SK-N-SH treated with all-trans-retinoic acid at 6 μM for 48 hours (cell line): ENCODE results near the gene CACNA1H.

Source experiments
- ATAC-seq: fragments of 200-7000 bp; cut with Tn5 transposase; 3 replicates; pipeline ENCODE4 v1.9.1; 2020; ENCODE audit warnings: mild to moderate bottlenecking, moderate library complexity
- ARNTL ChIP-seq: fragments of 450-650 bp; formaldehyde crosslinking; IDR thresholded peaks from 2 replicates; pipeline ENCODE4 v1.5.0; 2020; ENCODE audit warnings: low read depth, mild to moderate bottlenecking, moderate library complexity, borderline replicate concordance
- BACH2 ChIP-seq: fragments of 250-450 bp; sonication (Bioruptor Pico); IDR thresholded peaks from 2 replicates; pipeline ENCODE4 v1.9.0; 2021; ENCODE audit warnings: mild to moderate bottlenecking, borderline replicate concordance
- CSDC2 ChIP-seq: fragments of 250-450 bp; sonication (Bioruptor Pico); IDR thresholded peaks from 2 replicates; pipeline ENCODE4 v1.5.0; 2020; ENCODE audit warnings: mild to moderate bottlenecking, moderate library complexity
- ESRRG ChIP-seq: fragments of 250-450 bp; sonication (Bioruptor Pico); IDR thresholded peaks from 2 replicates; pipeline ENCODE4 v1.6.1; 2021; ENCODE audit warnings: mild to moderate bottlenecking
- GLIS3 ChIP-seq: fragments of 250-450 bp; sonication (Bioruptor Pico); IDR thresholded peaks from 2 replicates; pipeline ENCODE4 v1.5.0; 2020; ENCODE audit warnings: mild to moderate bottlenecking, moderate library complexity
- ISL1 ChIP-seq: fragments of 250-450 bp; sonication (Bioruptor Pico); IDR thresholded peaks from 2 replicates; pipeline ENCODE4 v2.1.2; 2022; ENCODE audit warnings: mild to moderate bottlenecking, moderate library complexity
- OSR1 ChIP-seq: fragments of 250-450 bp; sonication (Bioruptor Pico); IDR thresholded peaks from 2 replicates; pipeline ENCODE4 v1.8.0; 2022; ENCODE audit warnings: moderate library complexity, mild to moderate bottlenecking, inconsistent platforms
- PPARA ChIP-seq: fragments of 250-450 bp; sonication (Bioruptor Pico); IDR thresholded peaks from 2 replicates; pipeline ENCODE4 v1.5.0; 2020; ENCODE audit warnings: mild to moderate bottlenecking, borderline replicate concordance
- RARB ChIP-seq: fragments of 250-450 bp; sonication (Bioruptor Pico); IDR thresholded peaks from 2 replicates; pipeline ENCODE4 v1.8.0; 2021; ENCODE audit warnings: mild to moderate bottlenecking, moderate library complexity
- SNAI2 ChIP-seq: fragments of 250-450 bp; sonication (Bioruptor Pico); IDR thresholded peaks from 2 replicates; pipeline ENCODE4 v1.5.0; 2020; ENCODE audit warnings: mild to moderate bottlenecking, moderate library complexity
- TCF4 ChIP-seq: fragments of 250-450 bp; sonication (Bioruptor Pico); IDR thresholded peaks from 2 replicates; pipeline ENCODE4 v1.8.0; 2021; ENCODE audit warnings: mild to moderate bottlenecking, moderate library complexity, borderline replicate concordance
- TOX ChIP-seq: fragments of 250-450 bp; sonication (Bioruptor Pico); IDR thresholded peaks from 2 replicates; pipeline ENCODE4 v1.8.0; 2021; ENCODE audit warnings: mild to moderate bottlenecking, moderate library complexity, borderline replicate concordance
- ZC3H10 ChIP-seq: fragments of 250-450 bp; sonication (Bioruptor Pico); IDR thresholded peaks from 2 replicates; pipeline ENCODE4 v1.5.1; 2021; ENCODE audit warnings: mild to moderate bottlenecking, moderate library complexity
- ZFP3 ChIP-seq: fragments of 250-450 bp; sonication (Bioruptor Pico); IDR thresholded peaks from 2 replicates; pipeline ENCODE4 v1.5.0; 2020; ENCODE audit warnings: mild to moderate bottlenecking, moderate library complexity
- ZFP30 ChIP-seq: fragments of 450-650 bp; formaldehyde crosslinking; IDR thresholded peaks from 2 replicates; pipeline ENCODE4 v1.5.0; 2022; ENCODE audit warnings: mild to moderate bottlenecking, moderate library complexity
- ZNF565 ChIP-seq: fragments of 450-650 bp; formaldehyde crosslinking; conservative IDR thresholded peaks from 2 replicates; pipeline ENCODE4 v1.5.0; 2020; ENCODE audit warnings: low read depth, mild to moderate bottlenecking, moderate library complexity
- ZNF70 ChIP-seq: fragments of 450-650 bp; formaldehyde crosslinking; IDR thresholded peaks from 2 replicates; pipeline ENCODE4 v1.5.0; 2020; ENCODE audit warnings: mild to moderate bottlenecking, moderate library complexity
- ZNF8 ChIP-seq: fragments of 450-650 bp; formaldehyde crosslinking; IDR thresholded peaks from 2 replicates; pipeline ENCODE4 v1.5.0; 2020; ENCODE audit warnings: mild to moderate bottlenecking, moderate library complexity
- TF ChIP-seq, protein P1 (sequence below): fragments of 250-450 bp; sonication (Bioruptor Pico); IDR thresholded peaks from 2 replicates; pipeline ENCODE4 v1.8.0; 2020; ENCODE audit warnings: mild to moderate bottlenecking, moderate library complexity, borderline replicate concordance
- TF ChIP-seq, protein P2 (sequence below): fragments of 250-450 bp; sonication (Bioruptor Pico); IDR thresholded peaks from 2 replicates; pipeline ENCODE4 v1.8.0; 2021; ENCODE audit warnings: low read depth, mild to moderate bottlenecking, moderate library complexity, borderline replicate concordance
- TF ChIP-seq, protein P3 (sequence below): fragments of 250-450 bp; sonication (Bioruptor Pico); IDR thresholded peaks from 2 replicates; pipeline ENCODE4 v1.5.0; 2020; ENCODE audit warnings: mild to moderate bottlenecking, moderate library complexity
- TF ChIP-seq, protein P4 (sequence below): fragments of 250-450 bp; sonication (Bioruptor Pico); IDR thresholded peaks from 2 replicates; pipeline ENCODE4 v1.5.1; 2020; ENCODE audit warnings: low read depth, mild to moderate bottlenecking, moderate library complexity

The CACNA1H gene

DNA sequence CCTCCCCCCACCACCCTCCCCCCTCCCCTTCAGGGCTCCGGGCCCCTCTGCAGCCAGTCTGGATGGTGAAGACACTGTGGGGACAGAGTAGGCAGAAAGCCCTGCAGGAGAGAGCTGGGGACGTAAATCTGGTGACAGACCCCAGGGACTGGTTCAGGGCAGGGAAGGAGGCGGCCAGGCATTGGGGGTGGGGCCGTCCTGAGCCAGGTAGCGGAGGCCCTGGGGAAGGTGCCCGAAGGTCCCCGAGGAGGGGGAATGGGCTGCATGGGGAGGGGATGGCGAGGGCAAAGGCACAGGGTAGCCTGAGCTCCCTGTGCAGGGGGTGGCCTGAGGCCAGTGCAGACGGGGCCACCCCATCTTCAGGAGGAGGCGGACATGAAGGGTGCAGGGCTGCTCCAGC is 26.3 kb upstream of the CACNA1H start:
- peak; percentile 14; the same call in 1 of the 3 replicates for ATAC-seq
- TF ChIP-seq ZNF70 (CRISPR knock-in tag) (no peak), BACH2 (CRISPR knock-in tag) (no peak), TOX (no peak), ZNF8 (CRISPR knock-in tag) (no peak), ZFP3 (CRISPR knock-in tag) (no peak), ZFP30 (CRISPR knock-in tag) (no peak), PPARA (no peak), ARNTL (CRISPR knock-in tag) (no peak), ISL1 (CRISPR knock-in tag) (no peak), RARB (no peak), OSR1 (no peak), SNAI2 (CRISPR knock-in tag) (no peak), CSDC2 (CRISPR knock-in tag) (no peak), TCF4 (CRISPR knock-in tag) (no peak), ESRRG (CRISPR knock-in tag) (no peak), ZC3H10 (no peak), GLIS3 (CRISPR knock-in tag) (no peak)
- TF ChIP-seq, protein P1, sequence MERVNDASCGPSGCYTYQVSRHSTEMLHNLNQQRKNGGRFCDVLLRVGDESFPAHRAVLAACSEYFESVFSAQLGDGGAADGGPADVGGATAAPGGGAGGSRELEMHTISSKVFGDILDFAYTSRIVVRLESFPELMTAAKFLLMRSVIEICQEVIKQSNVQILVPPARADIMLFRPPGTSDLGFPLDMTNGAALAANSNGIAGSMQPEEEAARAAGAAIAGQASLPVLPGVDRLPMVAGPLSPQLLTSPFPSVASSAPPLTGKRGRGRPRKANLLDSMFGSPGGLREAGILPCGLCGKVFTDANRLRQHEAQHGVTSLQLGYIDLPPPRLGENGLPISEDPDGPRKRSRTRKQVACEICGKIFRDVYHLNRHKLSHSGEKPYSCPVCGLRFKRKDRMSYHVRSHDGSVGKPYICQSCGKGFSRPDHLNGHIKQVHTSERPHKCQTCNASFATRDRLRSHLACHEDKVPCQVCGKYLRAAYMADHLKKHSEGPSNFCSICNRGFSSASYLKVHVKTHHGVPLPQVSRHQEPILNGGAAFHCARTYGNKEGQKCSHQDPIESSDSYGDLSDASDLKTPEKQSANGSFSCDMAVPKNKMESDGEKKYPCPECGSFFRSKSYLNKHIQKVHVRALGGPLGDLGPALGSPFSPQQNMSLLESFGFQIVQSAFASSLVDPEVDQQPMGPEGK, result no peak
- TF ChIP-seq, protein P2, sequence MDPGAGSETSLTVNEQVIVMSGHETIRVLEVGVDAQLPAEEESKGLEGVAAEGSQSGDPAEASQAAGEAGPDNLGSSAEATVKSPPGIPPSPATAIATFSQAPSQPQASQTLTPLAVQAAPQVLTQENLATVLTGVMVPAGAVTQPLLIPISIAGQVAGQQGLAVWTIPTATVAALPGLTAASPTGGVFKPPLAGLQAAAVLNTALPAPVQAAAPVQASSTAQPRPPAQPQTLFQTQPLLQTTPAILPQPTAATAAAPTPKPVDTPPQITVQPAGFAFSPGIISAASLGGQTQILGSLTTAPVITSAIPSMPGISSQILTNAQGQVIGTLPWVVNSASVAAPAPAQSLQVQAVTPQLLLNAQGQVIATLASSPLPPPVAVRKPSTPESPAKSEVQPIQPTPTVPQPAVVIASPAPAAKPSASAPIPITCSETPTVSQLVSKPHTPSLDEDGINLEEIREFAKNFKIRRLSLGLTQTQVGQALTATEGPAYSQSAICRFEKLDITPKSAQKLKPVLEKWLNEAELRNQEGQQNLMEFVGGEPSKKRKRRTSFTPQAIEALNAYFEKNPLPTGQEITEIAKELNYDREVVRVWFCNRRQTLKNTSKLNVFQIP (CRISPR knock-in tag), result no peak
- TF ChIP-seq, all 23 proteins: peak for 0

DNA sequence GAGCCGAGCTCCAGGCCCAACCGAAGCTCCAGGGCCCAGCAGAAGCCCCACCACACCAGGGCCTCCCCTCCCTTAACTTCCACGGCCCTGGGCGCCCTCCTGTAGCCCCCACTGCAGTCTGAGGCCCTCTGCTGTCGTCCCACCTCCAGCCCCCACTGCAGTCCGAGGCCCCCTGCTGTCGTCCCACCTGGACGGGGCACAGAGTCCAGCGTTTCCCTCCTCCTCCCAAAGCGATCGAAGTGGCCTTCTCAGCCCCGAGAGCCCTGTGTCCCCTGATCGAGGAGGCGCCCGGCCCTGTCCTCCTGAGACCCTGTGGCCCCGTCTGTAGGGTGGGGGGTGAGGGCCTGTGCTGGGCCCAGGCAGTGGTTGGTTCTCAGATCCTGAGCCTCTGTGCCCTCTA is 25.8 kb upstream of the CACNA1H start:
- ATAC-seq, result no peak; the same call in 2 of the 3 replicates
- no peak for TF ChIP-seq ARNTL (CRISPR knock-in tag)
- no peak for TF ChIP-seq TCF4 (CRISPR knock-in tag)
- TF ChIP-seq BACH2 (CRISPR knock-in tag), result no peak
- no peak for TF ChIP-seq RARB
- TF ChIP-seq ZFP3 (CRISPR knock-in tag), result no peak
- TF ChIP-seq, protein P1, result no peak
- TF ChIP-seq TOX, result no peak
- TF ChIP-seq, protein P3, sequence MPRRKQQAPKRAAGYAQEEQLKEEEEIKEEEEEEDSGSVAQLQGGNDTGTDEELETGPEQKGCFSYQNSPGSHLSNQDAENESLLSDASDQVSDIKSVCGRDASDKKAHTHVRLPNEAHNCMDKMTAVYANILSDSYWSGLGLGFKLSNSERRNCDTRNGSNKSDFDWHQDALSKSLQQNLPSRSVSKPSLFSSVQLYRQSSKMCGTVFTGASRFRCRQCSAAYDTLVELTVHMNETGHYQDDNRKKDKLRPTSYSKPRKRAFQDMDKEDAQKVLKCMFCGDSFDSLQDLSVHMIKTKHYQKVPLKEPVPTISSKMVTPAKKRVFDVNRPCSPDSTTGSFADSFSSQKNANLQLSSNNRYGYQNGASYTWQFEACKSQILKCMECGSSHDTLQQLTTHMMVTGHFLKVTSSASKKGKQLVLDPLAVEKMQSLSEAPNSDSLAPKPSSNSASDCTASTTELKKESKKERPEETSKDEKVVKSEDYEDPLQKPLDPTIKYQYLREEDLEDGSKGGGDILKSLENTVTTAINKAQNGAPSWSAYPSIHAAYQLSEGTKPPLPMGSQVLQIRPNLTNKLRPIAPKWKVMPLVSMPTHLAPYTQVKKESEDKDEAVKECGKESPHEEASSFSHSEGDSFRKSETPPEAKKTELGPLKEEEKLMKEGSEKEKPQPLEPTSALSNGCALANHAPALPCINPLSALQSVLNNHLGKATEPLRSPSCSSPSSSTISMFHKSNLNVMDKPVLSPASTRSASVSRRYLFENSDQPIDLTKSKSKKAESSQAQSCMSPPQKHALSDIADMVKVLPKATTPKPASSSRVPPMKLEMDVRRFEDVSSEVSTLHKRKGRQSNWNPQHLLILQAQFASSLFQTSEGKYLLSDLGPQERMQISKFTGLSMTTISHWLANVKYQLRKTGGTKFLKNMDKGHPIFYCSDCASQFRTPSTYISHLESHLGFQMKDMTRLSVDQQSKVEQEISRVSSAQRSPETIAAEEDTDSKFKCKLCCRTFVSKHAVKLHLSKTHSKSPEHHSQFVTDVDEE (CRISPR knock-in tag), result no peak
- TF ChIP-seq, protein P4, sequence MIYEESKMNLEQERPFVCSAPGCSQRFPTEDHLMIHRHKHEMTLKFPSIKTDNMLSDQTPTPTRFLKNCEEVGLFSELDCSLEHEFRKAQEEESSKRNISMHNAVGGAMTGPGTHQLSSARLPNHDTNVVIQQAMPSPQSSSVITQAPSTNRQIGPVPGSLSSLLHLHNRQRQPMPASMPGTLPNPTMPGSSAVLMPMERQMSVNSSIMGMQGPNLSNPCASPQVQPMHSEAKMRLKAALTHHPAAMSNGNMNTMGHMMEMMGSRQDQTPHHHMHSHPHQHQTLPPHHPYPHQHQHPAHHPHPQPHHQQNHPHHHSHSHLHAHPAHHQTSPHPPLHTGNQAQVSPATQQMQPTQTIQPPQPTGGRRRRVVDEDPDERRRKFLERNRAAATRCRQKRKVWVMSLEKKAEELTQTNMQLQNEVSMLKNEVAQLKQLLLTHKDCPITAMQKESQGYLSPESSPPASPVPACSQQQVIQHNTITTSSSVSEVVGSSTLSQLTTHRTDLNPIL (CRISPR knock-in tag), result no peak
- no peak for TF ChIP-seq SNAI2 (CRISPR knock-in tag)

DNA sequence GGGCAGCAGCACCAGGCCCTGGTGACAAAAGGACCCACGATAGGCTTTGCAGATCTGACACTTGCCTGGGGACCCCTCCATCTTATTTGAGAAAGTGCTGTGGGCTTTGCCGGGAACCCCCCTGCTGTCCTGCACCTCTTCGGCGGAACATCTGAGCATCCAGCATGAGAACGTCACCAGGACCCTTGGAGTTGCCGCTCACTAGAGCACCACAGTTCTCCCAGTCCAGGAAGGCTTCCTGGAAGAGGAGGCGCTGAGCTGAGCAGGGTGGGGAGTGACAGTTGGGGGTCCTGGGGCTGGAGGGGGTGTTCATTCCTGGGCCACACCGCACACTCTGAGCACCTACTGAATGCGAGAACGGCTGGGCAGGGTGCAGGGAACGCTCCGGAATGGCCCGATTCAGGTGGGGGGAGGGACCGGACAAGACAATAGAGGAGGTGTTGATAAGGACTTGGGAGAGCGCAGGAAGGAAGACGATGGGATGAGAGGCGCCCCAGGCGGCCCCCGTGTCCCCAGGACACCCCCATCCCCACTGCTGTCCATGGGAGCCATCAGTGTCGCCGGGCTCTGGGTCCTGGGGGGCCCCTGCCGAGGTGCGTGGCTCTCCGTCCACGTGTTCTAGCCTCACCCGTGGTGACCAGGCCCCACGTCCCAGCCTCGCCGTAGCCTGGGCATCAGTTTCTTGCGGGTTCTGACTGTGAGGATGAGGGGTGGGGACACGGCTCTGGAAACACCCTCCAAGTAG is 24.8 kb upstream of the CACNA1H start:
- TF ChIP-seq, protein P1, result no peak
- TF ChIP-seq, protein P2 (CRISPR knock-in tag), result no peak
- TF ChIP-seq OSR1 (no peak), ZFP30 (CRISPR knock-in tag) (no peak), ARNTL (CRISPR knock-in tag) (no peak), ZNF565 (CRISPR knock-in tag) (no peak), BACH2 (CRISPR knock-in tag) (no peak), SNAI2 (CRISPR knock-in tag) (no peak), ZNF70 (CRISPR knock-in tag) (no peak), ISL1 (CRISPR knock-in tag) (no peak), PPARA (no peak), CSDC2 (CRISPR knock-in tag) (no peak), ESRRG (CRISPR knock-in tag) (no peak), RARB (no peak)
- no peak for ATAC-seq
